Panc1 (cell line): Measurements from ENCODE around the gene DCP1A. TPM values are rescaled to one million over a fixed set of nuclear protein-coding genes. Genes with fewer than 3 reads are reported as not detected.

Experiments
- ATAC-seq: fragments of 200-7000 bp; cut with Tn5 transposase; 2 replicates; pipeline ENCODE4 v1.9.1; 2020; ENCODE audit warnings: mild to moderate bottlenecking, moderate library complexity
- BruUV-seq: library from RNA; stranded (reverse); fragments of 400-500 nt; replicated peaks from 2 replicates; lab custom pipeline; 2021; lab: Mats Ljungman, UMichigan
- CTCF ChIA-PET: fragments of 300-600 bp; sonication (Branson Sonifier 250); formaldehyde crosslinking; loops from one replicate; lab custom pipeline; 2022; ENCODE audit warnings: antibody characterized with exemption; lab: Charles Lee
- POLR2A ChIA-PET: fragments of 300-600 bp; sonication (Branson Sonifier 250); formaldehyde crosslinking; loops from one replicate; lab custom pipeline; 2022; ENCODE audit warnings: antibody characterized with exemption; lab: Charles Lee
- DNase-seq: peaks from one replicate; pipeline ENCODE4 v3.0.0-alpha.2; 2010; ENCODE audit warnings: low read depth, low spot score
- H3K27ac ChIP-seq: 2 replicates; pipeline ENCODE4 v1.5.1; 2011; ENCODE audit warnings: mild to moderate bottlenecking, low read length, inconsistent platforms
- H3K27me3 ChIP-seq: fragments of 200-500 bp; sonication (Bioruptor generic); 2 replicates; pipeline ENCODE4 v1.6.0; 2014; ENCODE audit warnings: low read length, inconsistent platforms; ENCODE audit not compliant: control insufficient read depth, insufficient read depth
- H3K36me3 ChIP-seq: fragments of 200-500 bp; sonication (Bioruptor generic); 2 replicates; pipeline ENCODE4 v1.5.1; 2014; ENCODE audit warnings: inconsistent platforms, mild to moderate bottlenecking, low read length, moderate library complexity; ENCODE audit not compliant: control insufficient read depth, insufficient read depth
- H3K4me1 ChIP-seq: 2 replicates; pipeline ENCODE4 v1.5.1; 2011; ENCODE audit warnings: inconsistent platforms, mild to moderate bottlenecking, low read length, moderate library complexity; ENCODE audit not compliant: control insufficient read depth, insufficient read depth
- H3K4me3 ChIP-seq, 2 experiments: 2 replicates each; pipeline ENCODE4 v1.5.1; 2011 to 2012; ENCODE audit warnings: low read depth in 2 of 2, low read length in 2 of 2, mild to moderate bottlenecking in 2 of 2, inconsistent platforms in 1 of 2, moderate library complexity in 1 of 2
- H3K9me3 ChIP-seq: fragments of 200-500 bp; sonication (Bioruptor generic); 2 replicates; pipeline ENCODE4 v1.5.1; 2014; ENCODE audit warnings: low read depth, mild to moderate bottlenecking, inconsistent platforms, low read length, moderate library complexity; ENCODE audit not compliant: control insufficient read depth, insufficient read depth
- POLR2AphosphoS5 ChIP-seq: IDR thresholded peaks from 2 replicates; pipeline ENCODE4 v1.6.1; 2012; ENCODE audit warnings: mild to moderate bottlenecking, low read depth, low read length, moderate library complexity
- REST ChIP-seq, 2 experiments: IDR thresholded peaks; 2 replicates each; pipeline ENCODE4 v1.6.1; 2011 to 2012; ENCODE audit warnings: low read depth in 2 of 2, control low read depth in 1 of 2, low read length in 1 of 2, mild to moderate bottlenecking in 1 of 2, moderate library complexity in 1 of 2; ENCODE audit not compliant: insufficient read depth in 1 of 2
- SIN3A ChIP-seq: IDR thresholded peaks from 2 replicates; pipeline ENCODE4 v1.6.1; 2012; ENCODE audit warnings: low read depth, mild to moderate bottlenecking, low read length, moderate library complexity, borderline replicate concordance; ENCODE audit not compliant: insufficient read depth
- TCF7L2 ChIP-seq: IDR thresholded peaks from 2 replicates; pipeline ENCODE4 v1.6.1; 2011; ENCODE audit warnings: mild to moderate bottlenecking, low read depth, low read length, inconsistent platforms
- in situ Hi-C: cut with HindIII; loops from 2 replicates; pipeline ENCODE4 v1.10.0; 2016; ENCODE audit warnings: low sequenced_read_pairs, low pct_unique_long_range_greater_than_20kb
- intact Hi-C: fragments of 100-400 bp; cut with micrococcal nuclease; formaldehyde crosslinking; loops from one replicate; pipeline ENCODE4 v1.10.0; 2022; ENCODE audit not compliant: unreplicated experiment
- total RNA-seq: library from RNA; stranded (reverse); gene quantifications from one replicate; pipeline ENCODE4 v1.2.1, GENCODE V29; 2021; ENCODE audit not compliant: unreplicated experiment
- TF ChIP-seq, protein P1 (sequence below): fragments of 450-650 bp; IDR thresholded peaks from 2 replicates; pipeline ENCODE4 v1.5.1; 2017; ENCODE audit warnings: mild to moderate bottlenecking

Gene DCP1A
- total RNA-seq, 1 experiment from 2014 or later: 14.4 TPM

- intact Hi-C loops (no loop called here), in situ Hi-C loops (no loop called here)
- Histone ChIP-seq H3K4me1 (peaks cover 7% of the 10 kb centered on the region; the same call in 1 of the 2 replicates), H3K36me3 (no peaks in the 10 kb centered on the region), H3K9me3 (no peaks in the 10 kb centered on the region), H3K27me3 (no peaks in the 10 kb centered on the region), H3K4me3 (no peak overlapping the region), H3K27ac (no peak overlapping the region)
- ChIA-PET POLR2A (no interaction called here), CTCF (interaction anchor here (0.7 kb wide), 2 partner anchors 24 to 142 kb away, joined by 11 to 13 read pairs; no protein-coding TSS in a partner anchor)
- no peak for ATAC-seq
- no TSS peak for BruUV-seq
- no peak for DNase-seq
- no peak for TF ChIP-seq REST (IDR thresholded peaks at IDR 0.05; ENCODE audit: insufficient read depth in 1 of 2, low read depth in 2 of 2, low read length in 1 of 2)
- no peak for TF ChIP-seq SIN3A
- no peak for TF ChIP-seq POLR2AphosphoS5
- no peak for TF ChIP-seq TCF7L2
- TF ChIP-seq, protein P1, sequence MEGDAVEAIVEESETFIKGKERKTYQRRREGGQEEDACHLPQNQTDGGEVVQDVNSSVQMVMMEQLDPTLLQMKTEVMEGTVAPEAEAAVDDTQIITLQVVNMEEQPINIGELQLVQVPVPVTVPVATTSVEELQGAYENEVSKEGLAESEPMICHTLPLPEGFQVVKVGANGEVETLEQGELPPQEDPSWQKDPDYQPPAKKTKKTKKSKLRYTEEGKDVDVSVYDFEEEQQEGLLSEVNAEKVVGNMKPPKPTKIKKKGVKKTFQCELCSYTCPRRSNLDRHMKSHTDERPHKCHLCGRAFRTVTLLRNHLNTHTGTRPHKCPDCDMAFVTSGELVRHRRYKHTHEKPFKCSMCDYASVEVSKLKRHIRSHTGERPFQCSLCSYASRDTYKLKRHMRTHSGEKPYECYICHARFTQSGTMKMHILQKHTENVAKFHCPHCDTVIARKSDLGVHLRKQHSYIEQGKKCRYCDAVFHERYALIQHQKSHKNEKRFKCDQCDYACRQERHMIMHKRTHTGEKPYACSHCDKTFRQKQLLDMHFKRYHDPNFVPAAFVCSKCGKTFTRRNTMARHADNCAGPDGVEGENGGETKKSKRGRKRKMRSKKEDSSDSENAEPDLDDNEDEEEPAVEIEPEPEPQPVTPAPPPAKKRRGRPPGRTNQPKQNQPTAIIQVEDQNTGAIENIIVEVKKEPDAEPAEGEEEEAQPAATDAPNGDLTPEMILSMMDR: no peak
Measured at GRCh38 chr3:53274938-53275605, 72.3 kb downstream of the DCP1A start.

GRCh38 chr3:53273146-53273670 is 74.1 kb downstream of the DCP1A start:
- ChIA-PET CTCF (no interaction called here), POLR2A (no interaction called here)
- no peak for DNase-seq

More at GRCh38 chr3:53273146-53273670, 74.1 kb downstream of the DCP1A start:
- Histone ChIP-seq H3K4me3 (no peak overlapping the region), H3K36me3 (no peaks in the 10 kb centered on the region), H3K4me1 (peaks cover 16% of the 10 kb centered on the region; the same call in 1 of the 2 replicates), H3K27me3 (no peaks in the 10 kb centered on the region), H3K27ac (no peak overlapping the region), H3K9me3 (no peaks in the 10 kb centered on the region)
- TF ChIP-seq POLR2AphosphoS5 (no peak), TCF7L2 (no peak), REST (IDR thresholded peaks at IDR 0.05; ENCODE audit: insufficient read depth in 1 of 2, low read depth in 2 of 2, low read length in 1 of 2) (no peak), SIN3A (no peak)
- TF ChIP-seq, protein P1: no peak
- BruUV-seq: no TSS peak
- no peak for ATAC-seq
- in situ Hi-C loops (no loop called here), intact Hi-C loops (no loop called here)
